Mucosa of rectum (tissue), 2 donors: ENCODE measurements around the gene ATP13A4.

Experiments
- H3K27ac ChIP-seq, 2 donors: one replicate each; pipeline ENCODE4 v1.7.0; 2013; ENCODE audit warnings: inconsistent platforms in 2 of 2, low read depth in 2 of 2, low read length in 2 of 2
- H3K27me3 ChIP-seq, 2 donors: one replicate each; pipeline ENCODE4 v1.7.0; 2013; ENCODE audit warnings: low read length in 2 of 2; ENCODE audit not compliant: control insufficient read depth in 2 of 2, insufficient read depth in 2 of 2
- H3K36me3 ChIP-seq, 2 donors: one replicate each; pipeline ENCODE4 v1.7.0; 2013; ENCODE audit warnings: low read length in 2 of 2; ENCODE audit not compliant: control insufficient read depth in 2 of 2, insufficient read depth in 2 of 2
- H3K4me1 ChIP-seq, 2 donors: one replicate each; pipeline ENCODE4 v1.7.0; 2013; ENCODE audit warnings: low read length in 2 of 2, mild to moderate bottlenecking in 1 of 2; ENCODE audit not compliant: control insufficient read depth in 2 of 2, insufficient read depth in 2 of 2
- H3K4me3 ChIP-seq, 2 donors: one replicate each; pipeline ENCODE4 v1.7.0; 2013; ENCODE audit warnings: low read length in 2 of 2
- H3K9ac ChIP-seq, 2 donors: one replicate each; pipeline ENCODE4 v1.7.0; 2013; ENCODE audit warnings: low read length in 2 of 2, low read depth in 1 of 2, mild to moderate bottlenecking in 1 of 2
- H3K9me3 ChIP-seq, 2 donors: one replicate each; pipeline ENCODE4 v1.7.0; 2013; ENCODE audit warnings: low read length in 2 of 2; ENCODE audit not compliant: control insufficient read depth in 2 of 2
- donor health status: healthy.
- donor health status: Normal muscosa, but diverticular disease.

The ATP13A4 gene

DNA sequence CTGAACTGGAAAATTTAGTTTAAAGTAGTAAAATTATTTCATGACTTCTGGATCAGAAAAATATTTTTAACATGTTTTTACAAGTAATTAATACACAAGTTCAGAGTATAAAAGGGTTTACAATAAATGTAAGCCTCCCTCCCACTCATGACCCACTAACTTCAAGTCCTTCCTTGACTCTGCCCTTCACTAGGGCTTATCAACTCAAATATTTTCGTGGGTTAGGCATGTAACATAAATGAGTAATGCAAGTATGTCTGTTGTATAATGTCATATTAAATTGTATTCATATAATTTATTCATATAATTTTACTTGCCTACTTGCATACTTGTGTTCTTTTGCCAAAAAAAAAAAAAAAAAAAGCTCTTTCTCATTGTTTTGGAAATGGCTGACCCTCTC lies 34.9 kb upstream of the ATP13A4 start:
- Histone ChIP-seq H3K27ac (no peak overlapping the region), H3K9ac (no peak overlapping the region), H3K4me1 (peaks cover 6 to 13% of the 10 kb centered on the region in 2 donors), H3K9me3 (no peaks in the 10 kb centered on the region), H3K4me3 (no peak overlapping the region), H3K36me3 (no peaks in the 10 kb centered on the region), H3K27me3 (no peaks in the 10 kb centered on the region)

DNA sequence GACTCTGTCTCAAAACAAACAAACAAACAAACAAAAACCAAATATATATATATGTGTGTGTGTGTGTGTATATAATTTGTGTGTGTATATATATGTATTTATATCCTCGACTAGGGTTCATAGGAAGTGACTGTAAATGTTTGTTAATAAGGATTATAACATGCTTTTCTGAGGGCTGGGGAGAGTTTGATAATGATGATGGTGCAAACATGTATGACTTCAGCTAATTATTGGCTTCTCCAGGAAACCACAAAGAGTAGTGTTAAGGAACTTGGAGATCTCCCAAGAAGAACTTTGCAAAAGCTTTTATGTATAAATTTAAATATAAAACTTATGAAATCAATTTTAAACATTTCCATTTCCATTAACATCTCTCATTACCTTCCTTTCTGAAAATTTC lies 34.4 kb upstream of the ATP13A4 start:
- Histone ChIP-seq H3K27ac (no peak overlapping the region), H3K4me1 (peaks cover 4 to 11% of the 10 kb centered on the region in 2 donors), H3K4me3 (no peak overlapping the region)

DNA sequence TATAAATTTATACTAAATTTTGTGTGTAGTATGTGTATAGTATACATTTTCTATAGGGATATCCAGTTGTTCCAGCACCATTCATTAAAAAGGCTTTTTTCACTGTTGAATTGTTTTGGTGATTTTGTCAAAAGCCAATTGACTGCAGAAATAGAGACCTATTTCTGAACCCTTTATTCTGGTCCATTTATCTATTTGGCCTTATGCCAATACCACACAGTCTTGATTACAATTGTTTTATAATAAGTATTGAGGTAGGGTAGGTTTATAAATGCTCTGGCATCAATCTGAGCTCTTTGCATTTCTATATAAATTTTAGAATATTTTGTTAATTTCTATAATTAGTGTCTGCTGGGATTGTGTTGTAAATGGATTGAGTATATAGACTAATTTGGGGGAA lies 31.8 kb upstream of the ATP13A4 start:
- Histone ChIP-seq H3K4me1 (no peaks in the 10 kb centered on the region), H3K9ac (no peak overlapping the region), H3K4me3 (no peak overlapping the region), H3K27ac (no peak overlapping the region), H3K36me3 (no peaks in the 10 kb centered on the region), H3K9me3 (no peaks in the 10 kb centered on the region), H3K27me3 (no peaks in the 10 kb centered on the region)

More for the DNA sequence above, 34.4 kb upstream of the ATP13A4 start:
- H3K9me3 ChIP-seq = no peaks in the 10 kb centered on the region
- no peak overlapping the region for H3K9ac ChIP-seq
- H3K36me3 ChIP-seq = no peaks in the 10 kb centered on the region
- no peaks in the 10 kb centered on the region for H3K27me3 ChIP-seq

DNA sequence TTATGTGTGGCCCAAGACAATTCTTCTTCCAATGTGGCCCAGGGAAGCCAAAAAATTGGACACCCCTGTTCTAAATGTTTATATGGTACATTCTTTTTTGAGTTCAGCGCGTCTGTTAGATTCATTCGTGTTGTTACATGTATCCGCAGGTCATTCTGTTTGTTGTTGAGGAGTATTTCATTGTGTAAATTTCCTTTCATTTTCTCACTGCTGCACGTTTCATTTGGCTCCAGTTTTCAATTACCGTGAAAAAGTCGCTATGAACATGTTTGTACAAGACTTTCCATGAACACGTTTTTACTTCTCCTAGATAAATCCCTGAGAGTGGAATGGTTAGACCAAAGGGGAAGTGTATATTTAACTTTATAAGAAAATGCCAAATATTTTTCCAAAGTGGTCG lies 30.8 kb upstream of the ATP13A4 start:
- no peaks in the 10 kb centered on the region for H3K36me3 ChIP-seq
- no peak overlapping the region for H3K9ac ChIP-seq
- H3K9me3 ChIP-seq = no peaks in the 10 kb centered on the region
- H3K4me3 ChIP-seq = no peak overlapping the region
- no peaks in the 10 kb centered on the region for H3K27me3 ChIP-seq
- no peaks in the 10 kb centered on the region for H3K4me1 ChIP-seq
- no peak overlapping the region for H3K27ac ChIP-seq

DNA sequence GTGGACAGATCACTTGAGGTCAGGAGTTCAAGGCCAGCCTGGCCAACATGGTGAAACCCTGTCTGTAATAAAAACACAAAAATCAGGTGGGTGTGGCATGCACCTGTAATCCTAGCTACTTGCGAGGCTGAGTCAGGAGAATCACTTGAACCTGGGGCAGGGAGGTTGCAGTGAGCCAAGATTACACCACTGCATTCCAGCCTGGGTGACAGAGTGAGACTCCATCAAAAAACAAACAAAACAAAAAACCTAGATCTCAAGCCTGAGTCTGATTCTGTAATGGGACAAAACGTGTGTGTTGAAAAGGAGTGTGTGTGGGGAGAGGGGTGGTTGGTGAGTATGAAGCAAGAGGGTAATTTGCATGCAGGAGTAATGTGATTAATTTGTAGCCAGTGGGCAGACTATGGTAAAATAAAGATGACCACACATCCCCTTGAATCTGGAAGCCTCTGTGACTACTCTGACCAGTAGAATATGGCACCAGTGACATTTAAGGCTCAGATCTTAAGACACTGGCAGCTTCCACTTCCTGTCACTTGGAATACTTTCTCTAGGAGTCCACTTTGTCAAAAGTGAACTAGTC lies 19.9 kb upstream of the ATP13A4 start:
- Histone ChIP-seq H3K4me3 (no peak overlapping the region), H3K27me3 (no peaks in the 10 kb centered on the region), H3K9ac (no peak overlapping the region), H3K27ac (no peak overlapping the region), H3K36me3 (no peaks in the 10 kb centered on the region), H3K4me1 (no peaks in the 10 kb centered on the region), H3K9me3 (no peaks in the 10 kb centered on the region)

DNA sequence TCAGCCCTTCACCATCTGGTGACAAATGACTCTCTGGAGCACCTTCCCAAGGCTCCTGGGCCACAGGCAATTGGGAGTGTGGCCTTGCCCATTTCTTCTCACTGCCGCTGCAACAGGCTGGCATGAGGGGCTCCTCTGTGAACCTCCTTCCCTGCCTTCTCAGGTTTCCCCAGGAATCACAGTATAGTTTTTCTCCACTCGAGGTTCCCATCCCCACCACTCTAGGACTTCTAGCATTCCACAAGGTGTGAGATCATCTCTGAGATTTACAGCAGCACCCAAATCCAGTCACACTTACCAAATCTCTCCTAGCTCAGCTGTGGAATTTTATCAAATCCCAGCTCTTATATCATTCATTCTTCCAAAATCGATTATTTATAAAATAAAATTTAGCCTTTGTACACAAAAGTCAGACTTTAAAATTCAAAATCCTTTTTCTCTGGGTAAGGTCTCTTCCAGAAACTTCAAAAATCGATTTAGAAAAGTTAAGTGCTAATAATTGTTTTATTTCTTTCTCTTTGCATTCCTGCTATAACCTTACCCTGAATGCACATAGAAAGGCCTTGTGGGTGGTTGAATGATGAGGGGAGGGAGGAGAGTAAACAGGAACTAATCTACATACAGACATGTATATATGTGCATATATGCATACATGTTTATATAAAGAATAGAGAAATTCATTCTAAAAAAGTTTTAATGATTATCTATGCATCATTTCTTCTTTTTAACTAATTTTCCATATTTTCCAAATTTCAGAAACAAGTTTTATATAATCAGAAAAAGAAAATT lies 18.9 kb upstream of the ATP13A4 start:
- Histone ChIP-seq H3K9me3 (no peaks in the 10 kb centered on the region), H3K9ac (no peak overlapping the region), H3K4me3 (no peak overlapping the region), H3K27me3 (no peaks in the 10 kb centered on the region), H3K27ac (no peak overlapping the region), H3K36me3 (no peaks in the 10 kb centered on the region), H3K4me1 (no peaks in the 10 kb centered on the region)

DNA sequence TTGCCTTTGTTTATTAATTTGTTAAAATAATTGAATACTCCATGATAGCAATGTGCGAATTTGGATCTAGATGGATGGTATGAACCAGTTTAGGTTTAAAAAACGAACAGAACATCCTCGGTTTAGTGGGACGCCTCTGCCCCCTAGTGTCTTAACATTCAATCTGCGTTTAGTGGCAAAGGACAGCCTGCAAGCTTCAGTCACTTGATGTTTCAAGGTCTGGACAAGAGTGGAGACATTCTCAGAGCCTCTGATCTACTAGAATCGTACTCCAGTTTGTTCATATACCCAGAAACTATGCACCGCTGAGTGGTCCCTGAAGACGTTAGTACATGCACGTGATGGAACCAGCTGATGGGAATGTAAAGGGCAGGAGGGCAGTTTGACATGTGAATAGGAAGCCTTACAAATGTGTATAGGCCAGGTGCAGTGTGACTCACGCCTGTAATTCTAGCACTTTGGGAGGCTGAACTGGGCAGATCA lies 17.8 kb upstream of the ATP13A4 start:
- no peak overlapping the region for H3K27ac ChIP-seq
- no peaks in the 10 kb centered on the region for H3K36me3 ChIP-seq
- H3K9ac ChIP-seq = no peak overlapping the region
- H3K4me3 ChIP-seq = no peak overlapping the region
- H3K4me1 ChIP-seq = no peaks in the 10 kb centered on the region
- no peaks in the 10 kb centered on the region for H3K27me3 ChIP-seq
- H3K9me3 ChIP-seq = no peaks in the 10 kb centered on the region

DNA sequence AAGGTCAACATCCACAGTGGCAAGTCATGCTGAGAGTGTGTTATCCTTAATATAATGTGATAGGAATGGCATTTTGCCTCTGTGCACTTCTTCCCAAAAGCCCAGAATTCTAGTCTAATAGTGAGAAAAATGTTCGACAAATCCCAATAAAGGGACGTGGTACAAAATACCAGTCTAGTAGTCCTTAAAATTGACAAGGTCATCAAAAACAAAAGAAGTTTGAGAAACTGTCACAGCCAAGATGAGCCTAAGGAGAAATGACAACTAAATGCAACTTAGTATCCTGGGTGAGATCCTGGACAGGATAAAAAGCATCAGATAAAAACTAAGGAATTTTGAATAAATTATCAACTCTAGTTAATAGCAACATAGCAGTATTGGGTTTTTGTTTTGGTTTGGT lies 14.4 kb upstream of the ATP13A4 start:
- no peaks in the 10 kb centered on the region for H3K4me1 ChIP-seq
- H3K36me3 ChIP-seq = no peaks in the 10 kb centered on the region
- H3K9me3 ChIP-seq = no peaks in the 10 kb centered on the region
- no peak overlapping the region for H3K27ac ChIP-seq
- H3K9ac ChIP-seq = no peak overlapping the region
- no peaks in the 10 kb centered on the region for H3K27me3 ChIP-seq
- no peak overlapping the region for H3K4me3 ChIP-seq

DNA sequence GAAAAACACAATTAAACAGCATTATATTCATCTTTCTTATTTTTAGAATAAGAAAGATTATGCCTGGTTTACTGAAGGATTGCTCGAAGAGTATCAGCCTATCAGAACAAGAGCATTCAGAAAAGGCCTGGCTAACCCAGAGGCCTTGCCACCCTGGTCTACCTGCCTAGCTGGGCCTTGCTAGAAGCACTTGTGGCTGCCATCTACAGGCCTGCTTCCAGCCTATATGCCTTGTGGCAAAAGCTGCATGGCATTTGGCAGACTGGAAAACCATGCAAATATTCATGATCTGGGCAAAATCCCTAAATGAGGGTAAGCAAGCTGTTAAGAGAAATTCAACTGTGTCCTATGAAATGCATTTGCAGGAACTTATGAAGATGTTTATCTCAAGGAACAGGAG lies 9.3 kb upstream of the ATP13A4 start:
- H3K4me3 ChIP-seq = no peak overlapping the region
- H3K36me3 ChIP-seq = no peaks in the 10 kb centered on the region
- H3K9ac ChIP-seq = no peak overlapping the region
- no peaks in the 10 kb centered on the region for H3K27me3 ChIP-seq
- no peaks in the 10 kb centered on the region for H3K9me3 ChIP-seq
- H3K27ac ChIP-seq = no peak overlapping the region
- no peaks in the 10 kb centered on the region for H3K4me1 ChIP-seq

DNA sequence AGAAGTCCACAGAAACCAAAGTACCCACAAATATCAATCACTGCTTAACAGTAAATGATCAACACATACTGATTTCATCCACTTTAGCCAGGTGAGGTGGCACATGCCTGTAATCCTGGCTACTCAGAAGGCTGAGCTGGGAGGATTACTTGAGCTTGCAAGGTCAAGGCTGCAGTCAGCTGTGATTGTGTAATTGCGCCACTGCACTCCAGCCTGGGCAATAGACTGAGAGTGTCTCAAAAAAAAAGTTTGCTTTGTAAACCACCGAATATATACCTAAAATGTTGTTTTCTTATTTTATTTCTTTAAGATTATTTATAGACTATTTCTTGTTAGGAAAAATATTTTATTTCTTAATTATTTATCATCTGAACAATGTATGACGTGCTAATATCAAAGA lies 8.7 kb upstream of the ATP13A4 start:
- Histone ChIP-seq H3K36me3 (no peaks in the 10 kb centered on the region), H3K9me3 (no peaks in the 10 kb centered on the region), H3K4me1 (no peaks in the 10 kb centered on the region), H3K9ac (no peak overlapping the region), H3K27ac (no peak overlapping the region), H3K27me3 (no peaks in the 10 kb centered on the region), H3K4me3 (no peak overlapping the region)
